GM06990 (cell line): ENCODE data around the gene ZNF383.
A peak's percentile ranks its signal among the peaks of the same experiment; 100 is the strongest.
"Not testable (repeated sequence)": the region's sequence is repeated elsewhere in the genome, so short reads cannot be mapped to it uniquely, and the experiment has no call there.

Source experiments
- DNase-seq: peaks from one replicate; pipeline ENCODE4 v3.0.0-alpha.2; 2011; ENCODE audit not compliant: insufficient read length; ENCODE audit errors: extremely low read depth
- H3K27me3 ChIP-seq: replicated peaks from 2 replicates; pipeline ENCODE4 v1.6.0; 2011; ENCODE audit warnings: low read length; ENCODE audit not compliant: control insufficient read depth, insufficient read depth
- H3K36me3 ChIP-seq: 2 replicates; pipeline ENCODE4 v1.5.1; 2011; ENCODE audit warnings: low read length; ENCODE audit not compliant: control insufficient read depth, insufficient read depth
- H3K4me3 ChIP-seq: replicated peaks from 2 replicates; pipeline ENCODE4 v1.5.1; 2011; ENCODE audit warnings: low read depth, mild to moderate bottlenecking, control low read depth, low read length
- CTCF ChIP-seq: IDR thresholded peaks from 2 replicates; pipeline ENCODE4 v1.5.1; 2011; ENCODE audit warnings: low read length, control low read depth, mild to moderate bottlenecking, inconsistent platforms; ENCODE audit not compliant: insufficient read depth, poor library complexity, severe bottlenecking

Gene ZNF383

GRCh38 chr19:37217775-37218591, at the start of gene ZNF383:
ZNF383 (plus strand) TSS chr19:37218214; CDS start chr19:37230454, 12,240 bp downstream.
- TF ChIP-seq CTCF, result no peak
- DNase-seq, result peak; percentile 94
- Histone ChIP-seq H3K27me3 (no peaks in the 10 kb centered on the region), H3K4me3 (peak within 1 kb of the TSS; percentile 100), H3K36me3 (peaks cover 2% of the 10 kb centered on the region; the same call in 1 of the 2 replicates)

- H3K4me3 ChIP-seq, result peak within 1 kb of the TSS; percentile 88
- peak; percentile 84 for DNase-seq
- no peaks in the 10 kb centered on the region for H3K27me3 ChIP-seq
- H3K36me3 ChIP-seq, result peaks cover 6% of the 10 kb centered on the region
- TF ChIP-seq CTCF, result no peak
Measured at GRCh38 chr19:37172368-37173366, 45.3 kb upstream of the ZNF383 start, which contains the start of gene ZNF585A. ZNF585A (minus strand) TSS chr19:37172695; CDS start chr19:37169910, 2,785 bp downstream.

GRCh38 chr19:37186071-37186470, 31.9 kb upstream of the ZNF383 start:
- not testable (repeated sequence) for H3K27me3 ChIP-seq, H3K4me3 ChIP-seq, H3K36me3 ChIP-seq, DNase-seq

- H3K27me3 ChIP-seq, DNase-seq, H3K4me3 ChIP-seq, H3K36me3 ChIP-seq: not testable (repeated sequence)
Measured at GRCh38 chr19:37195248-37195647, 22.8 kb upstream of the ZNF383 start.

- not testable (repeated sequence) for H3K4me3 ChIP-seq, H3K27me3 ChIP-seq, DNase-seq, H3K36me3 ChIP-seq
Measured at GRCh38 chr19:37197115-37197514, 20.9 kb upstream of the ZNF383 start.

GRCh38 chr19:37197768-37198167, 20.2 kb upstream of the ZNF383 start:
- no peak for TF ChIP-seq CTCF
- Histone ChIP-seq H3K4me3 (no peak overlapping the region), H3K36me3 (no peaks in the 10 kb centered on the region; the same call in none of the 2 replicates), H3K27me3 (no peaks in the 10 kb centered on the region)
- no peak for DNase-seq

- peaks cover 2% of the 10 kb centered on the region; the same call in 1 of the 2 replicates for H3K36me3 ChIP-seq
- TF ChIP-seq CTCF, result no peak
- no peak for DNase-seq
- no peaks in the 10 kb centered on the region for H3K27me3 ChIP-seq
- H3K4me3 ChIP-seq, result peak overlapping the region; percentile 100
Measured at GRCh38 chr19:37217480-37217774, 587 bp upstream of the ZNF383 start.
